Right lobe of liver (tissue), 4 donors: ENCODE data around the gene TBKBP1.

Experiments
- POLR2A ChIP-seq: fragments of 450-650 bp; IDR thresholded peaks from one replicate; pipeline ENCODE4 v1.6.1; 2017; ENCODE audit warnings: antibody characterized with exemption, mild to moderate bottlenecking
- TF ChIP-seq, protein P1 (sequence below), 4 donors: fragments of 200-600 bp in 3 of 4; fragments of 450-650 bp in 1 of 4; IDR thresholded peaks; one replicate each; pipeline versions ENCODE4 v1.5.1 to v1.8.0; 2016 to 2022; ENCODE audit warnings: antibody characterized with exemption in 4 of 4, mild to moderate bottlenecking in 2 of 4
- donor health status: DM: no; HTN: no; CAD: no.
- donor health status: DM: no; HTN: no; CAD: no.
- donor health status: DM: no; HTN: yes; CAD: no.

DNA sequence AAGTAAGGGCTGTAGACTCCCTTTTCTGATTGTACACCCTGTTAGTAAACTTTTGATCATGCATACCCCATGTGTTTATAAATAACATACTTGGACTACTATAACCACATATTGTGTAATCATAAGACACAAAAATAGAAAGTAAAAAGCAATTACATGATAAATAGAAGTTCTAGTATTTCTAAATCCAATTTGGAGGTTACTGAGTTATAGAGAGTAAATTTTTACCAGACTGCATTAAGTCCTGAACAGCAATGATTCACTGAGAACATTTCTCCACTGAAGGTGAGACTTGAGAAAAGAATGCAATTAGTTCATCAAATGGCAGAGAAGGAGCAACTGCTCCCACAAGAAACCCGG lies 7.7 kb upstream of the TBKBP1 start:
- TF ChIP-seq, protein P1, sequence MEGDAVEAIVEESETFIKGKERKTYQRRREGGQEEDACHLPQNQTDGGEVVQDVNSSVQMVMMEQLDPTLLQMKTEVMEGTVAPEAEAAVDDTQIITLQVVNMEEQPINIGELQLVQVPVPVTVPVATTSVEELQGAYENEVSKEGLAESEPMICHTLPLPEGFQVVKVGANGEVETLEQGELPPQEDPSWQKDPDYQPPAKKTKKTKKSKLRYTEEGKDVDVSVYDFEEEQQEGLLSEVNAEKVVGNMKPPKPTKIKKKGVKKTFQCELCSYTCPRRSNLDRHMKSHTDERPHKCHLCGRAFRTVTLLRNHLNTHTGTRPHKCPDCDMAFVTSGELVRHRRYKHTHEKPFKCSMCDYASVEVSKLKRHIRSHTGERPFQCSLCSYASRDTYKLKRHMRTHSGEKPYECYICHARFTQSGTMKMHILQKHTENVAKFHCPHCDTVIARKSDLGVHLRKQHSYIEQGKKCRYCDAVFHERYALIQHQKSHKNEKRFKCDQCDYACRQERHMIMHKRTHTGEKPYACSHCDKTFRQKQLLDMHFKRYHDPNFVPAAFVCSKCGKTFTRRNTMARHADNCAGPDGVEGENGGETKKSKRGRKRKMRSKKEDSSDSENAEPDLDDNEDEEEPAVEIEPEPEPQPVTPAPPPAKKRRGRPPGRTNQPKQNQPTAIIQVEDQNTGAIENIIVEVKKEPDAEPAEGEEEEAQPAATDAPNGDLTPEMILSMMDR (IDR thresholded peaks at IDR 0.05): no peak
- no peak for TF ChIP-seq POLR2A
